GM12874 (cell line): ENCODE results near the gene SAPCD2.

Experiments
- TF ChIP-seq, protein P1 (sequence below): IDR thresholded peaks from 2 replicates; pipeline ENCODE4 v1.5.1; 2011; ENCODE audit warnings: low read depth, mild to moderate bottlenecking, control low read depth, low read length, moderate library complexity; ENCODE audit not compliant: insufficient read depth

SAPCD2 gene

DNA sequence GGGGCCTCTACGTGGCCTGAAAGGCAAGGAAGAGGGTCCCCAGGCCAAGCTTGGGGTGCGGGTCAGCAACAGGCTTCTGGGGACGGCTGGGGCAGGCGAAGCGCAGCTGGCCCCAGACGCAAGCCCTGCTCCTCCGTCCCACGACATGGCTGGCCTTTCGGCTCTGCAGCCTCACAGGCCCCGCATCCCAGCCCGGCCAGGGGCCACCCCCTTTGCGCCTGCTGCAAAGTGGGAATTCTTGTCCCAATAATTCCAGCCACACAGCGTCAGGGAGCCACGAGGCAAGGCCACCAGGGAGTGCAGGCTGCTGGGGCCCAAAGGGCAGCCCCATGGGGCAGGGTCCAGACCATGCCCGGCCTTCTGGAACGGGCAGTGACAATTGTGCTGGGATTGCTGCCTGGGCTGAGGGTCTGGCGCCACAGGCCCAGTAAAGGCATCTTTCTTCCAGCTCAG is 15.4 kb downstream of the SAPCD2 start:
- TF ChIP-seq, protein P1, sequence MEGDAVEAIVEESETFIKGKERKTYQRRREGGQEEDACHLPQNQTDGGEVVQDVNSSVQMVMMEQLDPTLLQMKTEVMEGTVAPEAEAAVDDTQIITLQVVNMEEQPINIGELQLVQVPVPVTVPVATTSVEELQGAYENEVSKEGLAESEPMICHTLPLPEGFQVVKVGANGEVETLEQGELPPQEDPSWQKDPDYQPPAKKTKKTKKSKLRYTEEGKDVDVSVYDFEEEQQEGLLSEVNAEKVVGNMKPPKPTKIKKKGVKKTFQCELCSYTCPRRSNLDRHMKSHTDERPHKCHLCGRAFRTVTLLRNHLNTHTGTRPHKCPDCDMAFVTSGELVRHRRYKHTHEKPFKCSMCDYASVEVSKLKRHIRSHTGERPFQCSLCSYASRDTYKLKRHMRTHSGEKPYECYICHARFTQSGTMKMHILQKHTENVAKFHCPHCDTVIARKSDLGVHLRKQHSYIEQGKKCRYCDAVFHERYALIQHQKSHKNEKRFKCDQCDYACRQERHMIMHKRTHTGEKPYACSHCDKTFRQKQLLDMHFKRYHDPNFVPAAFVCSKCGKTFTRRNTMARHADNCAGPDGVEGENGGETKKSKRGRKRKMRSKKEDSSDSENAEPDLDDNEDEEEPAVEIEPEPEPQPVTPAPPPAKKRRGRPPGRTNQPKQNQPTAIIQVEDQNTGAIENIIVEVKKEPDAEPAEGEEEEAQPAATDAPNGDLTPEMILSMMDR: no peak

DNA sequence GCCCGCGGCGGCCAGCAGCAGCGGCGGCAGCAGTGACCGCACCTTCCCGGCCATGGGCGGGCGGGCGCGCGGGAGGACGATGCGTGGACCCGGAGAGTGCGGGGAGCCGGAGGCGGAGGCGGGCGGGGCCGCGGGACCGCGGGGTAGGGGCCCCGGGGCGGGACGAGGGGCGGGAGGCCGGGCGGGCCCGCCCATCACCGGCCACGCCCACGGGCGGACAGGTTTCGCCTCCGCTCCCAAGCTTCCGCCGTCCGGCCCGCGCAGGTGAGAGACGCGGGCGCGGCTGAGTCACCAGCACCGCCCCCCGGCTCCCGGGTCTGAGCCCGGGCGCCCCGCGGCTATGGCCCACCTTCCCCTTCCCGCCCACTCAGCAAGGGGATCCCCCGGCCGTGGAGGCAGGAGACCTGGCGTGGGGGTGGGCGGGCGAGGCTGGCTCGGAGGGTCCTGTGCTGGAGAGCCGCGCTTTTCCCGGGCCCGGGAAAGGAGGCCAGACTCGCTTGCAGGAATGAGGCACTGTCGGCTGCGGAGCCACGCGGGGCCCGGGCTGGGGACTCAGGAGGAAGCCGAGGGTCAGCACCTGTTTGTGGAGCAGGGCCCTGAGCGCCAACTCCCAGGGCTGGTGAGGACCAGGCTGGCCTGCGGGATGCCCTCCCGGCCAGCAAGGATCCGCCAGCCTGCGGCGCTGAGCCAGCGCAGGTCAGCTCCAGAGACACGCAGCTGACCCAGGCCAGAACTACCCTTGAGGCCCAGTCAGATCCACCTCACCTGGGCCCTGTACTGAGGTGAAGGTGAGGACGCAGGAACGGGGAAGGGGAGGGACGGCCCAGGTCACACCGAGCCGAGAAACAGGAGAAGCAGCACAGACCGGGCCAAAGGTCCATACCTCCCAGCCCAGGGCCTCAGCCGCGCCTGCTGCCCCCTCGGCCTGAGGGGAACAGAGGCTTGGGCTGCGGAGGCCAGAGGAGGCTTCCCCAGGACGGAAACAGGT is 16.1 kb downstream of the SAPCD2 start, which contains the start of gene ENTPD2:
ENTPD2 (minus strand) TSS at position 118 of the 988 bp plus-strand sequence; CDS start at position 54, 64 bp downstream.
- TF ChIP-seq, protein P1: no peak

DNA sequence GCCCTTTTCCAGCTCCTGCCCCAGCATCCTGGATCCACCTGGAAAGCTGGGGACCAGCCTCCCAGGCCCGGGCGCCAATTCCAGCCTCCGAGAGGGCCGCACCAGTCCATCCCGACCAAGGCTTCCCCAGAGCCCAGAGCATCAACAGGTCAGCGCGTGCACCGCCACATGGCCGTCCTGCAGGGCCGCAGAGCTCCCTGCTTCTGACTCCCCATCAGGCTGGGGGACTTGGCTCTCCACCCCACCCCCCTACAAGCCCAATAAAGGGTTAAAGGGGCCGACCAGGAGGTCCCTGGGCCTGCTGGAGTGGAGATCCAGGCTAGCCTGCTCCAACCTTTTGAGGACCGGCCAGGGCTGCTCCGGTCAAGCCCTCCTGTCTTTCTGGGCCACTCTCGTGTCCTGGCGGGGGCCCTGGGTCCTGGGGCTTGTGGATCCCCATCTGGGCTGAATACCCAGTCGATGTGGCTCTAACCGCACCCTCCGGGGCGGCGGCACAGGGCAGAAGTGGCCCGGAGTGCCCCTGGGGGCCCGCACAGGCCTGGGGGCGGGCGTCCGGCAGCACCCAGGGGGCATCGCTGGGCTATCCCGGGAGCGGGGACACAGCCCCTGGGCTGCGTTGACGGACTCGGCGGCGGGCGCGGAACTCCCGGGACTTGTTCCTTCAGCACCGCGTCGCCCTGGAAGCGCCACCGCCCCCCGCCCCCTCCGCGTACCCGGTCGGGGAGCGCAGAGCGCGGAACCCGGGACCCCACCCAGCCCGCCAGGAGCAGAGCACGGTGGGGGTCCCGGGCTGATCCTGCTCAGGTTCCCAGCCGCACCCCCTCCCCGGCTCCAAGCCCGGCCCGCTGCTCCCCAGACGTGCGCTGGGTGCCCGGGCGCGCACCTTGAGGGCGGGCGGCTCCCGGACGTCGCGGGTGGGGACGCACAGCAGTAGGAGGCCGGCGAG is 17.1 kb downstream of the SAPCD2 start:
- TF ChIP-seq, protein P1: no peak

DNA sequence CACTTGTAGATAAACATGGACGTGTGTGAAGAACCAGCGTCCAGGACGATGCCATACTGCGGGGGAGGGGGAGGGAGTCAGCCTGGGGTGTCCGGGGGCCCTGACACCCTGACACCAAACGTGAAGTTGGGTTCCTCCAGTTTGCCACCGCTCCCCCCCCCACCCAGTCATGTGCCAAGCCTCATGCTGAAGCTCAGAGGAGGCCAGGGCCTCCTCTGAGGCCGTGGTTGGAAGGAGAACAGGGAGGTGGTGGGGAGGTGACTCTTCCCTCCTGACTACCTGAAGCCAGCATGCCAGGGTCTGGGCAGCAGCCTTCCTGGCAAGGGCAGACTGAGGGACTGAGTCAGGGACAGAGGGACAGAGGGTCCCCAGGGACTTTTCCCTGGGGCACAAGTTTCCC is 18.1 kb downstream of the SAPCD2 start:
- TF ChIP-seq, protein P1: no peak

DNA sequence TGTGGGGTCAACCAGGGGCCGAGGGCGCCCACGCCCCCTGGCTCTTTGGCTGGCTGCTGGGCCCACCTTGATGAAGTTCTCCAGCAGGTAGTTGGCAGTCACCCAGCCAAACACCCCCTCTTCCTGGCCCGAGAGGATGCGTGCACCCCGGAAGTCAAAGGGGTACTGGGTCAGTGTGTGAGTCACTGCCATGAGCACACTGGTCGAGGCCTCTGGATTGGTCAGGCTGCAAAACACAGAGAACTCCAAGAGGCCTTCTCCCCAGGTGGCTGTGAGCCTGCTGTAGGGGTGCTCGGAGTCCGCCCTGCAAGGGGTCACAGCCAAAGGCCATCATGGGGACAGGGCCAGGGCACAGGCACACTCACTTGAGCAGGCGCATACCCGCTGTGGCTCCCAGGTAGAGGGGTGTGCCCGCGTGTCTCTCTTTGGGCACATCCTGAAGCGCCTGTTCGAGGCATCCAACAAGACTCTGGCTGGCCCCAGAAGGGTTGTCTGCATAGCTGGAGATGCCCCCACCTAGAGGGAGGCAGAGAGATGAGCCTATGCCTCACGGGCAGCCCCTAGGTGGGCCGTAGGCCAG is 19.1 kb downstream of the SAPCD2 start:
- TF ChIP-seq, protein P1: no peak

DNA sequence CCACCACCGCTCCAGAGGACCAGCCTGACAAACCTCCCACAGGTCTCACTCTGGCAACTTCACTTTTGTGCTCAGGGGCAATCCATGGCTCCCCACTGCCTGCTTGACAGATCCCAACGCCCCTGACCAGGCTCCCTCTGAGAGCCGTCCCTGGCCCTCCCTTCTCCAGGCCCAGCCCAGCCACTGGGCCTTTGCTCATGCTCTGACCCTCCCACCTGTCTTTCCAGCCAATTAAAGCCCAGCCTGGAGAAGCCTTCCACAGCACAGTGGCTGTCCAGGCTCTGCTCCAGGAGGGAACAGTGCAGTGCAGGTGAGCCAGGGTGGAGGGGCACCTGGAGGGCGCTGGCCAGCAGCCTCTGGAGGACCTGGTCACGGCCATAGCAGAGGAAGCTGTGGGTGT is 19.8 kb downstream of the SAPCD2 start:
- TF ChIP-seq, protein P1: no peak
